ENCODE results near the gene PHRF1.

The PHRF1 gene

GRCh38 chr11:575996-576768 lies at the start of gene PHRF1:
TSS of gene PHRF1 (plus strand) at chr11:576470. CDS start at chr11:581513, 5,043 bp downstream.
- DNase-seq = peak; percentile 98

GRCh38 chr11:528166-528814 lies 48.0 kb upstream of the PHRF1 start:
- no peak for DNase-seq

GRCh38 chr11:528815-529727 lies 47.2 kb upstream of the PHRF1 start:
- no peak for DNase-seq

- no peak for DNase-seq
Measured at GRCh38 chr11:529728-530411, 46.4 kb upstream of the PHRF1 start.

- no peak for DNase-seq
Measured at GRCh38 chr11:530960-531831, 45.1 kb upstream of the PHRF1 start.

- no peak for DNase-seq
Measured at GRCh38 chr11:531919-532526, 44.2 kb upstream of the PHRF1 start.

- DNase-seq = no peak
Measured at GRCh38 chr11:532527-532985, 43.7 kb upstream of the PHRF1 start.

GRCh38 chr11:532986-533585 lies 43.2 kb upstream of the PHRF1 start:
- DNase-seq = no peak

- no peak for DNase-seq
Measured at GRCh38 chr11:533586-534395, 42.5 kb upstream of the PHRF1 start.

GRCh38 chr11:534396-535209 lies 41.7 kb upstream of the PHRF1 start:
- DNase-seq = peak; percentile 76

GRCh38 chr11:535210-535518 lies 41.1 kb upstream of the PHRF1 start:
- DNase-seq = no peak

- peak; percentile 99 for DNase-seq
Measured at GRCh38 chr11:535519-536454, 40.5 kb upstream of the PHRF1 start, which contains the start of gene HRAS. TSS of gene HRAS (minus strand) at chr11:535576.

GRCh38 chr11:536841-537621 lies 39.2 kb upstream of the PHRF1 start, which contains the start of gene LRRC56:
TSS of gene LRRC56 (plus strand) at chr11:537527. CDS start at chr11:540685, 3,158 bp downstream.
- peak; percentile 97 for DNase-seq

- DNase-seq = no peak
Measured at GRCh38 chr11:537622-538430, 38.4 kb upstream of the PHRF1 start.

- no peak for DNase-seq
Measured at GRCh38 chr11:538431-539051, 37.7 kb upstream of the PHRF1 start.
